Lower leg skin (tissue), 3 donors: ENCODE measurements around the gene PEX1.

Source experiments
- CTCF ChIP-seq, 3 donors: fragments of 450-650 bp; IDR thresholded peaks; one replicate each; pipeline ENCODE4 v1.5.1; 2016; ENCODE audit warnings: antibody characterized with exemption in 3 of 3, mild to moderate bottlenecking in 3 of 3, moderate library complexity in 2 of 3
- POLR2A ChIP-seq, 2 donors: fragments of 450-650 bp; IDR thresholded peaks; one replicate each; pipeline ENCODE4 v1.6.1; 2016 to 2017; ENCODE audit warnings: antibody characterized with exemption in 2 of 2, mild to moderate bottlenecking in 1 of 2, moderate library complexity in 1 of 2

- TF ChIP-seq POLR2A (IDR thresholded peaks at IDR 0.05) (no peak), CTCF (IDR thresholded peaks at IDR 0.05) (no peak)
These were observed 28.9 kb upstream of the PEX1 start for GRCh38 chr7:92557249-92557648.
